HG03280 (cell line): ENCODE results near the gene EPS15.
"Not testable (repeated sequence)": the region's sequence is repeated elsewhere in the genome, so short reads cannot be mapped to it uniquely, and the experiment has no call there.

Experiments used
- ATAC-seq: cut with Tn5 transposase; IDR thresholded peaks from one replicate; pipeline ENCODE4 v1.9.1; 2021; ENCODE audit warnings: mild to moderate bottlenecking, moderate library complexity; ENCODE audit not compliant: unreplicated experiment

The EPS15 gene

GRCh38 chr1:51474832-51475620 is 44.0 kb downstream of the EPS15 start:
- not testable (repeated sequence) for ATAC-seq

- ATAC-seq, result no peak
These were observed 45.5 kb downstream of the EPS15 start for GRCh38 chr1:51473331-51474115.

GRCh38 chr1:51472359-51472758 is 46.7 kb downstream of the EPS15 start:
- ATAC-seq, result no peak

- no peak for ATAC-seq
These were observed 49.5 kb downstream of the EPS15 start for GRCh38 chr1:51469518-51469917.

GRCh38 chr1:51464828-51465227 is 54.2 kb downstream of the EPS15 start:
- ATAC-seq, result no peak

- ATAC-seq, result no peak
These were observed 55.5 kb downstream of the EPS15 start for GRCh38 chr1:51463561-51463960.

GRCh38 chr1:51462289-51462688 is 56.8 kb downstream of the EPS15 start:
- ATAC-seq, result not testable (repeated sequence)

GRCh38 chr1:51454554-51454953 is 64.5 kb downstream of the EPS15 start:
- no peak for ATAC-seq

GRCh38 chr1:51453010-51453409 is 66.1 kb downstream of the EPS15 start:
- no peak for ATAC-seq

GRCh38 chr1:51448844-51449454 is 70.1 kb downstream of the EPS15 start:
- not testable (repeated sequence) for ATAC-seq

- ATAC-seq, result no peak
These were observed 73.5 kb downstream of the EPS15 start for GRCh38 chr1:51445351-51446090.

- ATAC-seq, result no peak
These were observed 74.4 kb downstream of the EPS15 start for GRCh38 chr1:51444534-51445192.

- ATAC-seq, result no peak
These were observed 75.0 kb downstream of the EPS15 start for GRCh38 chr1:51444096-51444495.

GRCh38 chr1:51443555-51443954 is 75.5 kb downstream of the EPS15 start:
- ATAC-seq, result no peak

- no peak for ATAC-seq
These were observed 76.5 kb downstream of the EPS15 start for GRCh38 chr1:51442616-51443015.

- no peak for ATAC-seq
These were observed 76.9 kb downstream of the EPS15 start for GRCh38 chr1:51442198-51442597.

- ATAC-seq, result no peak
These were observed 79.2 kb downstream of the EPS15 start for GRCh38 chr1:51439895-51440294.

- no peak for ATAC-seq
These were observed 80.0 kb downstream of the EPS15 start for GRCh38 chr1:51439053-51439452.

GRCh38 chr1:51437391-51437790 is 81.7 kb downstream of the EPS15 start:
- not testable (repeated sequence) for ATAC-seq

- no peak for ATAC-seq
These were observed 83.2 kb downstream of the EPS15 start for GRCh38 chr1:51435878-51436277.
